Breast epithelium (tissue), 4 donors: ENCODE data around the gene PIP4K2B. TPM values are rescaled to one million over a fixed set of nuclear protein-coding genes. Genes with fewer than 3 reads are reported as not detected.
A peak's percentile ranks its signal among the peaks of the same experiment; 100 is the strongest.

Source experiments
- DNase-seq, 2 donors: peaks; one replicate each; pipeline ENCODE4 v3.0.0-alpha.2; 2019; ENCODE audit warnings: low spot score in 2 of 2
- H3K27ac ChIP-seq, 2 donors: fragments of 200-600 bp; sonication (generic) in 1 of 2; one replicate each; pipeline ENCODE4 v1.5.1; 2016 to 2019; ENCODE audit warnings: mild to moderate bottlenecking in 1 of 2
- H3K27me3 ChIP-seq, 2 donors: fragments of 200-600 bp; sonication (generic) in 1 of 2; one replicate each; pipeline versions ENCODE4 v1.5.1 to v1.6.0; 2017 to 2019; ENCODE audit warnings: control low read depth in 1 of 2, mild to moderate bottlenecking in 1 of 2
- H3K36me3 ChIP-seq: fragments of 200-600 bp; one replicate; pipeline ENCODE4 v1.5.1; 2019
- H3K4me1 ChIP-seq, 2 donors: fragments of 200-600 bp; sonication (generic); one replicate each; pipeline ENCODE4 v1.5.1; 2016 to 2019; ENCODE audit warnings: control low read depth in 1 of 2
- H3K4me3 ChIP-seq, 3 donors: fragments of 200-600 bp; sonication (generic); 1 replicate in 2 of 3; 2 replicates in 1 of 3; pipeline ENCODE4 v1.5.1; 2016 to 2019; ENCODE audit warnings: mild to moderate bottlenecking in 3 of 3, moderate library complexity in 2 of 3
- H3K9me3 ChIP-seq, 2 donors: fragments of 200-600 bp; sonication (generic) in 1 of 2; one replicate each; pipeline ENCODE4 v1.5.1; 2016 to 2019; ENCODE audit warnings: control low read depth in 1 of 2
- POLR2A ChIP-seq: fragments of 450-650 bp; IDR thresholded peaks from one replicate; pipeline ENCODE4 v1.6.1; 2016; ENCODE audit warnings: antibody characterized with exemption, mild to moderate bottlenecking, moderate library complexity
- POLR2AphosphoS5 ChIP-seq, 3 donors: sonication (generic); formaldehyde crosslinking; IDR thresholded peaks; one replicate each; pipeline ENCODE4 v1.6.1; 2017; ENCODE audit warnings: antibody characterized with exemption in 3 of 3
- intact Hi-C: fragments of 100-400 bp; cut with DNase I; formaldehyde crosslinking; loops from one replicate; pipeline ENCODE4 v1.15.1; 2023; ENCODE audit warnings: low total_unique reads
- total RNA-seq, 3 donors: library from RNA; depleted of rRNA; stranded (reverse); fragments of >200 nt; gene quantifications; one replicate each; pipeline ENCODE4 v1.1.0, GENCODE V29; 2016
- TF ChIP-seq, protein P1 (sequence below), 3 donors: fragments of 450-650 bp; IDR thresholded peaks; one replicate each; pipeline ENCODE4 v1.5.1; 2016 to 2017; ENCODE audit warnings: antibody characterized with exemption in 3 of 3, mild to moderate bottlenecking in 3 of 3, moderate library complexity in 3 of 3

PIP4K2B gene
- total RNA-seq, 3 donors from 2014 or later: 43.0 to 52.8 (median 43.6) TPM

DNA sequence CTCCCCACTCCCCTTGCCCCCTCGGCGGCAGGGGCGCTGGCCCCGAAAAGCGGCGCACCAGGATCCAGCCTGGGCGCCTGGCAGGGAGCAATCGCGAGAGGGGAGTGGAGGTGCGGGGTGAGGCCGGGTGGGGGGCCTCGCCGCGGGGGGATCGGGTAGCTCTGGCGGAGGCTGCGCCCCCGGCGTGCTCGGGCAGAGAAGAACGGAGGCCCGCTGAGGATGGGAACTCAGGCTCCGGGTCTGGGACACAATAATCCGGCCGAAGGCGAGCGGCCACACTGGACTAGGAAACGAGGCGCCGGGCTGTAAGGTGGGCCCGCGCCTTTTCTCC, 50.5 kb downstream of the PIP4K2B start:
- DNase-seq: no peak
- Histone ChIP-seq H3K27me3 (no peaks in the 10 kb centered on the region), H3K4me1 (peaks cover 4 to 20% of the 10 kb centered on the region in 2 donors), H3K4me3 (peak overlapping the region; percentile 84 to 91 (median 88)), H3K36me3 (no peaks in the 10 kb centered on the region), H3K9me3 (no peaks in the 10 kb centered on the region), H3K27ac (peak overlapping the region; percentile 78 to 93)
- intact Hi-C loops: loop anchor here (1.0 kb wide), 1 partner anchor 45 kb away; no protein-coding TSS in a partner anchor
- TF ChIP-seq POLR2AphosphoS5 (IDR thresholded peaks at IDR 0.05): no peak
- TF ChIP-seq, protein P1, sequence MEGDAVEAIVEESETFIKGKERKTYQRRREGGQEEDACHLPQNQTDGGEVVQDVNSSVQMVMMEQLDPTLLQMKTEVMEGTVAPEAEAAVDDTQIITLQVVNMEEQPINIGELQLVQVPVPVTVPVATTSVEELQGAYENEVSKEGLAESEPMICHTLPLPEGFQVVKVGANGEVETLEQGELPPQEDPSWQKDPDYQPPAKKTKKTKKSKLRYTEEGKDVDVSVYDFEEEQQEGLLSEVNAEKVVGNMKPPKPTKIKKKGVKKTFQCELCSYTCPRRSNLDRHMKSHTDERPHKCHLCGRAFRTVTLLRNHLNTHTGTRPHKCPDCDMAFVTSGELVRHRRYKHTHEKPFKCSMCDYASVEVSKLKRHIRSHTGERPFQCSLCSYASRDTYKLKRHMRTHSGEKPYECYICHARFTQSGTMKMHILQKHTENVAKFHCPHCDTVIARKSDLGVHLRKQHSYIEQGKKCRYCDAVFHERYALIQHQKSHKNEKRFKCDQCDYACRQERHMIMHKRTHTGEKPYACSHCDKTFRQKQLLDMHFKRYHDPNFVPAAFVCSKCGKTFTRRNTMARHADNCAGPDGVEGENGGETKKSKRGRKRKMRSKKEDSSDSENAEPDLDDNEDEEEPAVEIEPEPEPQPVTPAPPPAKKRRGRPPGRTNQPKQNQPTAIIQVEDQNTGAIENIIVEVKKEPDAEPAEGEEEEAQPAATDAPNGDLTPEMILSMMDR (IDR thresholded peaks at IDR 0.05): no peak
- no peak for TF ChIP-seq POLR2A

DNA sequence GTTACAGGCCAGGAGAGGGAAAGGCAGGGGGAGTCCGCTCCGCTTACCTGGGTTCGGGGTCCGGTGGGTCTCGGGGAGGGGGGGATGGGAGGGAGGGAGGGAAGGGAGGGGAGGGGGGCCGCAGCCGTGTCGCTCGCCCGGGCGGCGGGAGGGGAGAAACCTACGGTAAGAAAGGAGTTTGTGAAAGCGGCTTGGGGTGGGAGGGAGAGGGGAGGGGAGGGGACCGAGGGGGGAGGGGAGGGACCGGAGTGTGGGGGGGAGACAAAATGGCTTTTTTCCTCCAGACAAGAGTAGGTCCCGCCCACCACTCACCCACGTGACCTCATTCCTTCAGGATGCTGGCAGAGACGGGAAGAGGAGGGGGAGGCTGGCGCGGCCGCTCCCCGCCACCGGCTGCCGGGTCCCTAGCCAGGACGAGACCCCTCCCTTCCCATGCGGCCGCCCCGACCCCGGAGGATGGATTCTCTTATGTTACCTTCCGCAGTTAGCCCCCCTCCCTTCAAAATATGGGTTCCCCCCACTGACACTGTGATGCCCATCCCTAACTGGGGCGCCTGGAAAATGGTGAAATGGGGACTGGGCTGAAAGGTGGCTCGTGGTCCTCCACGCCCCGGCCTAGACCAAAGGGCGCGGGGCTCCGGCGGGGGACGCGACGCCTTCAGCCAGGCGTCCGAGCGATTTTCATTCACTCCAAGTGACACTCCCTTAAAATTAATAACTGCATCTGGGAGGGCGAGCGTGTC, 51.0 kb downstream of the PIP4K2B start, which contains the start of gene PCGF2:
Gene PCGF2 (minus strand): TSS at position 188 of the 743 bp plus-strand sequence. CDS start 7,934 bp downstream, outside the sequence.
- intact Hi-C loops: loop anchor here (1.0 kb wide), 1 partner anchor 44 kb away; no protein-coding TSS in a partner anchor
- TF ChIP-seq POLR2A: peak; percentile 44
- TF ChIP-seq, protein P1 (IDR thresholded peaks at IDR 0.05): no peak
- peak in 1 of 3 donors; percentile 25 for TF ChIP-seq POLR2AphosphoS5 (IDR thresholded peaks at IDR 0.05)
- H3K27ac ChIP-seq: peak within 1 kb of the TSS; percentile 78 to 93
- peaks cover 4 to 14% of the 10 kb centered on the region in 2 donors for H3K4me1 ChIP-seq
- no peaks in the 10 kb centered on the region for H3K36me3 ChIP-seq
- DNase-seq: peak; percentile 87 to 91
- H3K9me3 ChIP-seq: no peaks in the 10 kb centered on the region
- no peaks in the 10 kb centered on the region for H3K27me3 ChIP-seq
- peak within 1 kb of the TSS; percentile 84 to 91 (median 88) for H3K4me3 ChIP-seq

DNA sequence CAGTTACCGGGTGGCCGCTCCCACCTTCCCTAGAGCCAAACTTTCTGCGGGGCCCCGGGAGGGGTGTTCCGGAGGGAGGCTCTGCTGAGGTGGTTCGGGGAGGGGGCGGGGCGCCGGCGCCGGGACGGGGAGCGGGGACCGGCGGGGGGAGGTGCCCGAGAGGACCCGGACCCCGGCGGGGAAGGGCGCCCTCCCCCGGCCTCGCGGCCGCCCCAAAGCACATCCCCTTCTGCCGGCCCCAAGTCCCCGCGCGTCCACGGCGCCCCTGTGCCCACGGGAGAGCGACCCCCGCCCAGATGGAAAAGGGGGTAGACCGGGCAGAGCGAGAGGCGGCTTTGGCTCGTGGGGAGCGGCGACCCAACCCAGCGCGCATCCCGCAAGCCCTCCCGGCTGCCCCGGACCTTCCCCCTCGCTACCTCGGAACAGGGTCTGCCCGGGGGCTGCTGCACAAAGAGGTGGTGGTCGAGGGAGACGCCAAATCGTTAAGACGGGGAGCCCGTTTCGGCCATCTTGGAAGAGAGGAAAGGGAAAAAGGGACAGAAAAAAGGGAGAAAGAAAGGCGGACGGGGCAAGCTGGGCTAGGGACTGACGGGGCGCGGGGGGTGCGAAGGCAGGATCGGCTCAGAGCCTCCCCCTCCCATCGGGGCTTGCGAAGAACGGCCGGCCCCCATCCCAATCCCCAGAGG, 51.8 kb downstream of the PIP4K2B start:
- intact Hi-C loops: loop anchor here (1.0 kb wide), 1 partner anchor 43 kb away; no protein-coding TSS in a partner anchor
- peak overlapping the region; percentile 78 to 93 for H3K27ac ChIP-seq
- peaks cover 5 to 16% of the 10 kb centered on the region in 2 donors for H3K4me1 ChIP-seq
- no peaks in the 10 kb centered on the region for H3K27me3 ChIP-seq
- TF ChIP-seq, protein P1 (IDR thresholded peaks at IDR 0.05): no peak
- peak in 1 of 3 donors; percentile 35 for TF ChIP-seq POLR2AphosphoS5 (IDR thresholded peaks at IDR 0.05)
- H3K9me3 ChIP-seq: no peaks in the 10 kb centered on the region
- H3K4me3 ChIP-seq: peak overlapping the region; percentile 84 to 91 (median 88)
- no peaks in the 10 kb centered on the region for H3K36me3 ChIP-seq
- DNase-seq: no peak

DNA sequence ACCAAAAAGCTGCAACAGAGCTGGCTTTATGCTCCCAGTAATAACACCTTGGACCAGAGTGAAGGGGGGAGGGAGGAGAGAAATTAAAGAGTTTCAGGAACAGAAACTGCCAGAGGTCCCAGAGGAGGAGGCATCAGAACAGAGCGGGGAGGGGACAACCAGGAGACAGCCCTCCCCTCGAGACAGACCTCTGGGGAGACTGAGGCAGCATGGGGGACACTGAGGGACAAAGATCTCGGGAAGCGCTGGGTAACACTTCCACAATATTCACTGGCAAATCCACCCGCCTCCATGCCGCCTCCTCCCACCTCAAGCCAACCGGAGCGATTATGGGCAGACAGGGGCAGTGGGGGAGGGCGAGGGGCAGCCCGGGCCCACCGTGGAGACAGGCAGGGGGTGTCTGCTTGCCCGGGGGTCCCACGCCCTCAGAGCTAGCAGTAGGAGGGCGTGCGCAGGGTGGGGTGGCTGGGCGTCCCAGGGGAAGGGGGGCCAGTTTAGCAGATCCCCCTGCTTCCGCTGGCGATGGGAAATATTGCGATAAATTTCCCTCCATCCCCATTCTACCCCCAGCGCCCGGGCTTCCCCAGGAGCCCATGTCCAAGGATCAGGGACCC, 52.4 kb downstream of the PIP4K2B start:
- DNase-seq: no peak
- Histone ChIP-seq H3K36me3 (no peaks in the 10 kb centered on the region), H3K27me3 (no peaks in the 10 kb centered on the region), H3K4me1 (peaks cover 12 to 20% of the 10 kb centered on the region in 2 donors), H3K27ac (peak overlapping the region; percentile 78 to 93), H3K4me3 (peak overlapping the region; percentile 84 to 91 (median 88)), H3K9me3 (no peaks in the 10 kb centered on the region)
- intact Hi-C loops: no loop called here
- TF ChIP-seq, protein P1 (IDR thresholded peaks at IDR 0.05): no peak
- TF ChIP-seq POLR2AphosphoS5 (IDR thresholded peaks at IDR 0.05): no peak
- TF ChIP-seq POLR2A: no peak
